Measurements from ENCODE around the gene NR3C2. TPM values are rescaled to one million over a fixed set of nuclear protein-coding genes. Genes with fewer than 3 reads are reported as not detected.

The NR3C2 gene
- total and polyA plus RNA-seq, 2 of the 4 experiments (the other 2 are of a cell fraction): 1.1 to 2.3 TPM

GRCh38 chr4:148044912-148045352, 397.3 kb downstream of the NR3C2 start:
- H4K91ac ChIP-seq (ENCODE audit: insufficient read depth, low read depth, low read length): no peak overlapping the region
- H4K5ac ChIP-seq (ENCODE audit: low read depth, low read length): no peak overlapping the region
- no peak overlapping the region for H2BK15ac ChIP-seq (ENCODE audit: low read depth, low read length)
- H3K4me2 ChIP-seq (ENCODE audit: low read depth, low read length): no peak overlapping the region
- H2AFZ ChIP-seq (replicated peaks; ENCODE audit: low read length, poor library complexity): no peak overlapping the region
- ChIA-PET POLR2A (ENCODE audit: unreplicated experiment) (interaction anchor here (0.6 kb wide), 1 partner anchor 224 kb away, joined by 3 read pairs; no protein-coding TSS in a partner anchor), CTCF (interaction anchor here (0.6 to 1.2 kb wide), 2 partner anchors 10 to 1609 kb away, joined by 4 to 5 read pairs; no protein-coding TSS in a partner anchor)
- no peak overlapping the region for H2AK5ac ChIP-seq (ENCODE audit: low read depth, low read length)
- peaks cover 10% of the 10 kb centered on the region for H3K36me3 ChIP-seq (ENCODE audit: control insufficient read depth, insufficient read depth, low read length)
- peaks cover 11 to 18% of the 10 kb centered on the region in 2 experiments for H3K79me1 ChIP-seq (ENCODE audit: low read depth in 1 of 2, low read length in 2 of 2)
- no peaks in the 10 kb centered on the region for H3K27me3 ChIP-seq (ENCODE audit: control insufficient read depth, insufficient read depth, low read length)
- no peak overlapping the region for H3K27ac ChIP-seq (ENCODE audit: insufficient read depth, low read length)
- no peak overlapping the region for H3K9ac ChIP-seq (ENCODE audit: low read depth, low read length)
- no peak; the same call in 1 of the 2 replicates for ATAC-seq (ENCODE audit: low read depth)
- no peak overlapping the region for H2AK9ac ChIP-seq (replicated peaks; ENCODE audit: low read depth, low read length, poor library complexity)
- DNase-seq: no peak
- no peak overlapping the region for H2BK5ac ChIP-seq (ENCODE audit: low read depth, low read length, poor library complexity, severe bottlenecking)
- no peak overlapping the region for H3K4ac ChIP-seq (ENCODE audit: low read depth, low read length)
- TF ChIP-seq POLR2A (IDR thresholded peaks at IDR 0.05; ENCODE audit: low read depth, low read length) (no peak), RFX5 (IDR thresholded peaks at IDR 0.05; ENCODE audit: low read depth, low read length) (no peak), MXI1 (IDR thresholded peaks at IDR 0.05; ENCODE audit: borderline replicate concordance, low read depth, low read length) (no peak), NFE2L2 (IDR thresholded peaks at IDR 0.05; ENCODE audit: low read depth, low read length) (no peak), MAFK (IDR thresholded peaks at IDR 0.05; ENCODE audit: low read depth, low read length) (no peak), CTCF (conservative IDR thresholded peaks at IDR 0.05; ENCODE audit: low read depth, low read length) (no peak), RCOR1 (IDR thresholded peaks at IDR 0.05; ENCODE audit: insufficient replicate concordance, low read length) (no peak), FOS (IDR thresholded peaks at IDR 0.05; ENCODE audit: low read depth, low read length) (no peak), RAD21 (IDR thresholded peaks at IDR 0.05; ENCODE audit: low read length) (no peak), CEBPB (IDR thresholded peaks at IDR 0.05; ENCODE audit: low read depth, low read length) (no peak), SMC3 (IDR thresholded peaks at IDR 0.05; ENCODE audit: low read depth, low read length) (no peak), CHD1 (IDR thresholded peaks at IDR 0.05; ENCODE audit: low read depth, low read length) (no peak), MAZ (IDR thresholded peaks at IDR 0.05; ENCODE audit: borderline replicate concordance, low read depth, low read length) (no peak), USF2 (IDR thresholded peaks at IDR 0.05; ENCODE audit: low read depth, low read length) (no peak), BHLHE40 (IDR thresholded peaks at IDR 0.05; ENCODE audit: low read depth, low read length) (no peak), ELK1 (IDR thresholded peaks at IDR 0.05; ENCODE audit: borderline replicate concordance, low read depth, low read length) (no peak)
- dilution Hi-C loops (cut with HindIII; ENCODE audit: low sequenced_read_pairs, unreplicated experiment) (no loop called here), intact Hi-C loops (cut with micrococcal nuclease) (no loop called here), in situ Hi-C loops (cut with MboI; ENCODE audit: low sequenced_read_pairs) (loop anchor here (25.0 kb wide), 1 partner anchor 92 kb away; no protein-coding TSS in a partner anchor)
- H3K14ac ChIP-seq (replicated peaks; ENCODE audit: low read depth, low read length): no peak overlapping the region
- BruUV-seq (replicated peaks): no TSS peak
- no peaks in the 10 kb centered on the region for H4K20me1 ChIP-seq (ENCODE audit: insufficient read depth, low read length)
- WGBS, 2 experiments (ENCODE audit: extremely low coverage in 2 of 2, insufficient read length in 1 of 2): no CpG with 5 or more reads among the region's 4 CpGs
- H3K4me3 ChIP-seq (ENCODE audit: insufficient read depth, low read depth, low read length): no peak overlapping the region
- H3K4me1 ChIP-seq (ENCODE audit: control insufficient read depth, insufficient read depth, low read length): no peaks in the 10 kb centered on the region; the same call in 1 of the 2 replicates
- H3K9me3 ChIP-seq (ENCODE audit: control insufficient read depth, insufficient read depth, low read length): no peaks in the 10 kb centered on the region
- H2BK20ac ChIP-seq (ENCODE audit: low read depth, low read length): no peak overlapping the region
- H3K9me1 ChIP-seq (ENCODE audit: insufficient read depth, low read length): peaks cover 3% of the 10 kb centered on the region; the same call in 1 of the 2 replicates
- H4K8ac ChIP-seq (ENCODE audit: low read depth in 2 of 2, low read length in 2 of 2): no peak overlapping the region
- no peak overlapping the region for H3K23ac ChIP-seq (ENCODE audit: low read depth, low read length)
- H2BK120ac ChIP-seq (ENCODE audit: low read depth, low read length): no peak overlapping the region
- no peak overlapping the region for H3K18ac ChIP-seq (ENCODE audit: low read depth, low read length)
- no peak overlapping the region for H3K56ac ChIP-seq (ENCODE audit: extremely low read depth, insufficient read depth, low read length)

Measured in IMR-90 (cell line).